GM12878 (cell line): ENCODE data around the gene ZBTB16. TPM values are rescaled to one million over a fixed set of nuclear protein-coding genes. Genes with fewer than 3 reads are reported as not detected.

Experiments used
- ATAC-seq: fragments of 200-7000 bp; cut with Tn5 transposase; 3 replicates; pipeline ENCODE4 v1.9.1; 2020; ENCODE audit warnings: mild to moderate bottlenecking, moderate library complexity
- BruUV-seq: library from RNA; stranded (reverse); fragments of 400-500 nt; replicated peaks from 2 replicates; lab custom pipeline; 2021; lab: Mats Ljungman, UMichigan
- CTCF ChIA-PET: fragments of 300-600 bp; sonication (Branson Sonifier 250); formaldehyde crosslinking; extraction: SDS; loops from one replicate; lab custom pipeline; 2021; ENCODE audit warnings: inconsistent platforms; lab: Yijun Ruan, JAX
- POLR2A ChIA-PET: fragments of 350-600 bp; formaldehyde crosslinking; extraction: SDS; loops from one replicate; lab custom pipeline; 2021; ENCODE audit warnings: inconsistent platforms; lab: Charles Lee
- RAD21 ChIA-PET: fragments of 300-600 bp; sonication (Branson Sonifier 250); formaldehyde crosslinking; loops from one replicate; lab custom pipeline; 2023; ENCODE audit warnings: antibody characterized with exemption; ENCODE audit not compliant: unreplicated experiment; lab: Charles Lee
- SMC1A ChIA-PET: fragments of 300-600 bp; sonication (Branson Sonifier 250); formaldehyde crosslinking; loops from one replicate; lab custom pipeline; 2023; ENCODE audit not compliant: unreplicated experiment, uncharacterized antibody; lab: Charles Lee
- DNase-seq: peaks from one replicate; pipeline ENCODE4 v3.0.0-alpha.2; 2011; ENCODE audit warnings: low read depth, low spot score
- FAIRE-seq: peaks from 3 replicates; lab custom pipeline; 2011; peaks lifted over from hg19 to GRCh38; lab: Jason Lieb, UNC
- H2AFZ ChIP-seq: 2 replicates; pipeline ENCODE4 v1.6.0; 2011; ENCODE audit warnings: low read depth, low read length, control low read depth; ENCODE audit not compliant: control insufficient read depth
- H3K27ac ChIP-seq: 2 replicates; pipeline ENCODE4 v1.5.1; 2011; ENCODE audit warnings: control low read depth; ENCODE audit not compliant: control insufficient read depth, insufficient read depth
- H3K27me3 ChIP-seq, 2 experiments: replicated peaks in 1 of 2; 2 replicates each; pipeline versions ENCODE4 v1.6.0 to v1.6.1; 2011; ENCODE audit warnings: low read length in 1 of 2; ENCODE audit not compliant: control insufficient read depth in 2 of 2, insufficient read depth in 2 of 2
- H3K36me3 ChIP-seq, 2 experiments: 2 replicates each; pipeline ENCODE4 v1.5.1; 2011; ENCODE audit warnings: low read length in 1 of 2; ENCODE audit not compliant: control insufficient read depth in 2 of 2, insufficient read depth in 2 of 2
- H3K4me1 ChIP-seq: 2 replicates; pipeline ENCODE4 v1.6.1; 2011; ENCODE audit warnings: mild to moderate bottlenecking, low read length, moderate library complexity, mixed read lengths; ENCODE audit not compliant: control insufficient read depth, insufficient read depth
- H3K4me2 ChIP-seq: 2 replicates; pipeline ENCODE4 v1.6.0; 2011; ENCODE audit warnings: control low read depth; ENCODE audit not compliant: control insufficient read depth, insufficient read depth
- H3K4me3 ChIP-seq: fragments of 200-600 bp; sonication (generic); 2 replicates; pipeline ENCODE4 v1.5.1; 2016
- H3K79me2 ChIP-seq: 2 replicates; pipeline ENCODE4 v1.6.0; 2011; ENCODE audit warnings: low read length; ENCODE audit not compliant: control insufficient read depth, insufficient read depth
- H3K9ac ChIP-seq: 2 replicates; pipeline ENCODE4 v1.8.0; 2011; ENCODE audit warnings: low read length, control low read depth, mixed read lengths; ENCODE audit not compliant: control insufficient read depth, insufficient read depth
- H3K9me3 ChIP-seq: replicated peaks from 3 replicates; pipeline ENCODE4 v1.5.1; 2011; ENCODE audit warnings: mild to moderate bottlenecking, low read length; ENCODE audit not compliant: control insufficient read depth, insufficient read depth
- H4K20me1 ChIP-seq: 2 replicates; pipeline ENCODE4 v1.6.0; 2011; ENCODE audit not compliant: control insufficient read depth, insufficient read depth
- DPF2 ChIP-seq: fragments of 450-650 bp; IDR thresholded peaks from 2 replicates; pipeline ENCODE4 v1.6.1; 2017; ENCODE audit warnings: mild to moderate bottlenecking
- HCFC1 ChIP-seq: fragments of 150-350 bp; IDR thresholded peaks from 2 replicates; pipeline ENCODE4 v1.6.1; 2014; ENCODE audit warnings: low read length
- NFXL1 ChIP-seq: fragments of 450-650 bp; IDR thresholded peaks from 2 replicates; pipeline ENCODE4 v1.6.1; 2017; ENCODE audit warnings: antibody characterized with exemption, mild to moderate bottlenecking, borderline replicate concordance
- WGBS: methylation state at CpG from one replicate; pipeline ENCODE4 v1.1.6; 2016; ENCODE audit warnings: low lambda C conversion rate; ENCODE audit not compliant: insufficient replicate concordance, insufficient coverage; ENCODE audit errors: missing lambda C conversion rate; 5-methylcytosine and 5-hydroxymethylcytosine counted together
- in situ Hi-C: fragments of 300-500 bp; cut with MboI; formaldehyde crosslinking; loops from 9 replicates; pipeline ENCODE4 v1.14.3; 2018; ENCODE audit warnings: mixed read lengths
- intact Hi-C: fragments of 100-400 bp; cut with micrococcal nuclease; formaldehyde crosslinking; loops from one replicate; pipeline ENCODE4 v1.14.2; 2022; ENCODE audit not compliant: unreplicated experiment
- polyA plus RNA-seq, 11 experiments: library from polyadenylated mRNA; depleted of rRNA in 4 of 11; unstranded in 6 of 11; stranded (reverse) in 5 of 11; fragments of >200 nt; fragmentation: Nextera tagmentation in 4 of 11; fragmentation: Illumina TruSeq in 1 of 11; extraction: Ambion mirVana in 4 of 11; extraction: Trizol in 1 of 11; gene quantifications; 1 replicate in 1 of 11; 2 replicates in 10 of 11; pipeline versions ENCODE4 v1.2.1 to v1.2.3, GENCODE V29; 2011 to 2016; ENCODE audit warnings: inconsistent platforms in 2 of 11, missing spikeins in 2 of 11, low read depth in 1 of 11
- total RNA-seq, 4 experiments: library from RNA; depleted of rRNA in 3 of 4; stranded (reverse); fragments of >200 nt in 3 of 4; fragmentation: Illumina TruSeq in 1 of 4; extraction: Trizol in 1 of 4; gene quantifications; 2 replicates each; pipeline versions ENCODE4 v1.2.1 to v1.2.3, GENCODE V29; 2013 to 2021
- TF ChIP-seq, protein P1 (sequence below): fragments of 450-650 bp; IDR thresholded peaks from 2 replicates; pipeline ENCODE4 v1.6.1; 2017; ENCODE audit warnings: antibody characterized with exemption, mild to moderate bottlenecking, moderate library complexity
- TF ChIP-seq, protein P2 (sequence below): fragments of 450-650 bp; formaldehyde crosslinking; IDR thresholded peaks from 2 replicates; pipeline ENCODE4 v1.4.0; 2020; ENCODE audit warnings: mild to moderate bottlenecking, moderate library complexity

The ZBTB16 gene
- total and polyA plus RNA-seq, 10 of the 15 experiments (the other 5 are each of a cell fraction or from before 2014, with no cell fraction given), result 0.38 TPM; not detected in 9

DNA sequence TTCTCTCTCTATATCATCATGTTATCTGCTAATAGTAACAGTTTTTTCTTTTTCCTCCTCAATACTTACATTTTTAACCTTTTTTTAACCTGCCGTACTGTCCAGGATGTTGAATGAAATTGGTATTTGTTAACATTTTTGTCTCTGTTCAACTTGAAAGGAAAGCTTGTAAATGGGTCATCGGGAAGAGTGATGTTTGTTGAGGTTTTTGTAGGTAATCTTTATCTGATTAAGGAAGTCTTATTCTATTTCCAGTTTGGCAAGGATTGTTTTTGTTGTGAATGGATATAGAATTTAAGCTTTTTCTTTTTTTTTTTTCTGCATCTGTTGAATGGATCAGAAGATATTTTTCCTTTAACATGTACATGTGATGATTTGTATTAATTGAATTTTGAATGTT is 228.6 kb downstream of the ZBTB16 start:
- no peak for TF ChIP-seq HCFC1
- TF ChIP-seq, protein P1, sequence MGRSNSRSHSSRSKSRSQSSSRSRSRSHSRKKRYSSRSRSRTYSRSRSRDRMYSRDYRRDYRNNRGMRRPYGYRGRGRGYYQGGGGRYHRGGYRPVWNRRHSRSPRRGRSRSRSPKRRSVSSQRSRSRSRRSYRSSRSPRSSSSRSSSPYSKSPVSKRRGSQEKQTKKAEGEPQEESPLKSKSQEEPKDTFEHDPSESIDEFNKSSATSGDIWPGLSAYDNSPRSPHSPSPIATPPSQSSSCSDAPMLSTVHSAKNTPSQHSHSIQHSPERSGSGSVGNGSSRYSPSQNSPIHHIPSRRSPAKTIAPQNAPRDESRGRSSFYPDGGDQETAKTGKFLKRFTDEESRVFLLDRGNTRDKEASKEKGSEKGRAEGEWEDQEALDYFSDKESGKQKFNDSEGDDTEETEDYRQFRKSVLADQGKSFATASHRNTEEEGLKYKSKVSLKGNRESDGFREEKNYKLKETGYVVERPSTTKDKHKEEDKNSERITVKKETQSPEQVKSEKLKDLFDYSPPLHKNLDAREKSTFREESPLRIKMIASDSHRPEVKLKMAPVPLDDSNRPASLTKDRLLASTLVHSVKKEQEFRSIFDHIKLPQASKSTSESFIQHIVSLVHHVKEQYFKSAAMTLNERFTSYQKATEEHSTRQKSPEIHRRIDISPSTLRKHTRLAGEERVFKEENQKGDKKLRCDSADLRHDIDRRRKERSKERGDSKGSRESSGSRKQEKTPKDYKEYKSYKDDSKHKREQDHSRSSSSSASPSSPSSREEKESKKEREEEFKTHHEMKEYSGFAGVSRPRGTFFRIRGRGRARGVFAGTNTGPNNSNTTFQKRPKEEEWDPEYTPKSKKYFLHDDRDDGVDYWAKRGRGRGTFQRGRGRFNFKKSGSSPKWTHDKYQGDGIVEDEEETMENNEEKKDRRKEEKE, result no peak
- TF ChIP-seq, protein P2, sequence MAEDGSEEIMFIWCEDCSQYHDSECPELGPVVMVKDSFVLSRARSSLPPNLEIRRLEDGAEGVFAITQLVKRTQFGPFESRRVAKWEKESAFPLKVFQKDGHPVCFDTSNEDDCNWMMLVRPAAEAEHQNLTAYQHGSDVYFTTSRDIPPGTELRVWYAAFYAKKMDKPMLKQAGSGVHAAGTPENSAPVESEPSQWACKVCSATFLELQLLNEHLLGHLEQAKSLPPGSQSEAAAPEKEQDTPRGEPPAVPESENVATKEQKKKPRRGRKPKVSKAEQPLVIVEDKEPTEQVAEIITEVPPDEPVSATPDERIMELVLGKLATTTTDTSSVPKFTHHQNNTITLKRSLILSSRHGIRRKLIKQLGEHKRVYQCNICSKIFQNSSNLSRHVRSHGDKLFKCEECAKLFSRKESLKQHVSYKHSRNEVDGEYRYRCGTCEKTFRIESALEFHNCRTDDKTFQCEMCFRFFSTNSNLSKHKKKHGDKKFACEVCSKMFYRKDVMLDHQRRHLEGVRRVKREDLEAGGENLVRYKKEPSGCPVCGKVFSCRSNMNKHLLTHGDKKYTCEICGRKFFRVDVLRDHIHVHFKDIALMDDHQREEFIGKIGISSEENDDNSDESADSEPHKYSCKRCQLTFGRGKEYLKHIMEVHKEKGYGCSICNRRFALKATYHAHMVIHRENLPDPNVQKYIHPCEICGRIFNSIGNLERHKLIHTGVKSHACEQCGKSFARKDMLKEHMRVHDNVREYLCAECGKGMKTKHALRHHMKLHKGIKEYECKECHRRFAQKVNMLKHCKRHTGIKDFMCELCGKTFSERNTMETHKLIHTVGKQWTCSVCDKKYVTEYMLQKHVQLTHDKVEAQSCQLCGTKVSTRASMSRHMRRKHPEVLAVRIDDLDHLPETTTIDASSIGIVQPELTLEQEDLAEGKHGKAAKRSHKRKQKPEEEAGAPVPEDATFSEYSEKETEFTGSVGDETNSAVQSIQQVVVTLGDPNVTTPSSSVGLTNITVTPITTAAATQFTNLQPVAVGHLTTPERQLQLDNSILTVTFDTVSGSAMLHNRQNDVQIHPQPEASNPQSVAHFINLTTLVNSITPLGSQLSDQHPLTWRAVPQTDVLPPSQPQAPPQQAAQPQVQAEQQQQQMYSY (CRISPR knock-in tag), result no peak
- TF ChIP-seq NFXL1, result no peak
- no peak for TF ChIP-seq DPF2
- peaks cover 0 to 2% of the 10 kb centered on the region in 2 experiments; a peak in 2 of 4 replicates for H3K27me3 ChIP-seq
- H3K9me3 ChIP-seq, result no peaks in the 10 kb centered on the region
- CTCF ChIA-PET, result interaction anchor here (1.6 kb wide), 1 partner anchor 9 kb away, joined by 4 read pairs; no protein-coding TSS in a partner anchor
- H3K36me3 ChIP-seq, result no peaks in the 10 kb centered on the region
- ATAC-seq (no peak), DNase-seq (no peak), FAIRE-seq (no peak)
- H2AFZ ChIP-seq, result no peak overlapping the region
- SMC1A ChIA-PET, result no interaction called here
- in situ Hi-C loops, result no loop called here
- H3K4me1 ChIP-seq, result no peaks in the 10 kb centered on the region
- no peak overlapping the region for H3K27ac ChIP-seq
- intact Hi-C loops, result no loop called here
- no peak overlapping the region for H3K4me3 ChIP-seq
- POLR2A ChIA-PET, result no interaction called here
- WGBS, result 19% methylated on average over 2 of the region's 2 CpGs
- no peaks in the 10 kb centered on the region for H4K20me1 ChIP-seq
- H3K79me2 ChIP-seq, result no peaks in the 10 kb centered on the region
- no peak overlapping the region for H3K4me2 ChIP-seq
- BruUV-seq, result no TSS peak
- RAD21 ChIA-PET, result no interaction called here
- no peak overlapping the region for H3K9ac ChIP-seq
